ENCODE measurements around the gene CYTH1.
A peak's percentile ranks its signal among the peaks of the same experiment; 100 is the strongest.

- TF ChIP-seq CTCF (IDR thresholded peaks at IDR 0.05) (no peak), EP300 (IDR thresholded peaks at IDR 0.05; ENCODE audit: borderline replicate concordance in 1 of 2, low read depth in 1 of 2, low read length in 1 of 2) (peak in 1 of 2 experiments; percentile 40; a peak in 1 of 4 replicates), USF1 (IDR thresholded peaks at IDR 0.05; ENCODE audit: borderline replicate concordance, low read depth) (no peak), EZH2phosphoT487 (IDR thresholded peaks at IDR 0.05; ENCODE audit: borderline replicate concordance, low read depth) (no peak)
Observed at GRCh38 chr17:78709751-78710181, 72.3 kb downstream of the CYTH1 start.
